Spleen (tissue), 11 donors: Measurements from ENCODE around the gene ST3GAL4. TPM values are rescaled to one million over a fixed set of nuclear protein-coding genes. Genes with fewer than 3 reads are reported as not detected.

Experiments used
- DNase-seq: peaks from one replicate; pipeline ENCODE4 v3.0.0-alpha.2; 2020
- H3K27ac ChIP-seq, 8 donors: fragments of 200-600 bp; sonication (generic) in 7 of 8; 1 replicate in 4 of 8; 2 replicates in 4 of 8; pipeline versions ENCODE4 v1.5.0 to v1.8.0; 2016 to 2021; ENCODE audit warnings: inconsistent platforms in 4 of 8, mild to moderate bottlenecking in 4 of 8, moderate library complexity in 1 of 8
- H3K27me3 ChIP-seq, 7 donors: fragments of 200-600 bp; sonication (generic) in 6 of 7; replicated peaks in 1 of 7; 1 replicate in 4 of 7; 2 replicates in 3 of 7; pipeline versions ENCODE4 v1.5.0 to v1.8.0; 2016 to 2021; ENCODE audit warnings: inconsistent platforms in 3 of 7, mild to moderate bottlenecking in 1 of 7
- H3K36me3 ChIP-seq, 6 donors: fragments of 200-600 bp; sonication (generic) in 5 of 6; 1 replicate in 4 of 6; 2 replicates in 2 of 6; pipeline versions ENCODE4 v1.5.0 to v1.8.0; 2016 to 2021; ENCODE audit warnings: inconsistent platforms in 2 of 6
- H3K4me1 ChIP-seq, 6 donors: fragments of 200-600 bp; sonication (generic) in 5 of 6; 1 replicate in 3 of 6; 2 replicates in 3 of 6; pipeline versions ENCODE4 v1.5.0 to v1.8.0; 2016 to 2021; ENCODE audit warnings: inconsistent platforms in 3 of 6
- H3K4me3 ChIP-seq, 8 donors: fragments of 200-600 bp; sonication (generic) in 7 of 8; 1 replicate in 4 of 8; 2 replicates in 4 of 8; pipeline versions ENCODE4 v1.5.0 to v1.8.0; 2016 to 2021; ENCODE audit warnings: inconsistent platforms in 4 of 8, mild to moderate bottlenecking in 4 of 8, moderate library complexity in 2 of 8
- H3K9me3 ChIP-seq, 8 donors: fragments of 200-600 bp; sonication (generic) in 7 of 8; 1 replicate in 4 of 8; 2 replicates in 4 of 8; pipeline versions ENCODE4 v1.5.0 to v1.8.0; 2016 to 2021; ENCODE audit warnings: inconsistent platforms in 4 of 8
- CTCF ChIP-seq, 11 experiments: fragments of 200-600 bp in 7 of 11; fragments of 450-650 bp in 4 of 11; sonication (generic) in 4 of 11; IDR thresholded peaks in 8 of 11; conservative IDR thresholded peaks in 3 of 11; 1 replicate in 7 of 11; 2 replicates in 4 of 11; pipeline versions ENCODE4 v1.4.0 to v1.8.0; 2016 to 2021; ENCODE audit warnings: antibody characterized with exemption in 11 of 11, inconsistent platforms in 4 of 11, mild to moderate bottlenecking in 1 of 11
- POLR2A ChIP-seq, 3 donors: fragments of 450-650 bp; IDR thresholded peaks; one replicate each; pipeline ENCODE4 v1.5.1; 2017; ENCODE audit warnings: antibody characterized with exemption in 3 of 3, mild to moderate bottlenecking in 1 of 3
- POLR2AphosphoS5 ChIP-seq, 3 donors: sonication (generic); formaldehyde crosslinking; IDR thresholded peaks; one replicate each; pipeline ENCODE4 v1.5.1; 2017; ENCODE audit warnings: antibody characterized with exemption in 3 of 3
- WGBS, 5 donors: extraction: QIAGEN DNeasy Blood & Tissue Kit in 3 of 5; methylation state at CpG; one replicate each; pipeline versions ENCODE4 v1.1.5 to v1.1.7; 2013 to 2018; 5-methylcytosine and 5-hydroxymethylcytosine counted together
- intact Hi-C: fragments of 100-400 bp; cut with DNase I; formaldehyde crosslinking; loops from one replicate; pipeline ENCODE4 v1.15.0; 2023; ENCODE audit warnings: low total_unique reads
- polyA plus RNA-seq, 3 donors: library from polyadenylated mRNA; stranded (reverse); fragments of 200-250 nt; gene quantifications; one replicate each; pipeline ENCODE4 v1.2.1, GENCODE V29; 2013
- total RNA-seq, 7 donors: library from RNA; depleted of rRNA in 3 of 7; stranded (reverse); fragments of >200 nt in 3 of 7; fragmentation: NEBNext Ultra II Directional in 4 of 7; extraction: Animal tissue kit (Norgen Biotek cat#: 25700) in 4 of 7; gene quantifications; one replicate each; pipeline versions ENCODE4 v1.1.0 to v1.2.1, GENCODE V29; 2016 to 2021
- donor health status: healthy with polysubstance abuse.
- donor health status: DM: no; HTN: no; CAD: no; lungs with moderate emphysema.
- donor health status: DM: no; HTN: no; CAD: no.
- donor health status: Bipolar disorder and iron deficiency.
- donor health status: healthy.
- donor health status: DM: no; HTN: no; CAD: no.
- donor health status: DM: yes; HTN: yes; CAD: no.

Gene ST3GAL4
- total and polyA plus RNA-seq, 10 donors: 12.8 to 102 (median 47.4) TPM

- no peaks in the 10 kb centered on the region for H3K9me3 ChIP-seq
- H3K4me1 ChIP-seq: peaks cover 22 to 59% (median 44%) of the 10 kb centered on the region in 6 donors
- H3K36me3 ChIP-seq: peaks cover 0 to 66% (median 23%) of the 10 kb centered on the region in 6 donors
- H3K4me3 ChIP-seq: no peak overlapping the region
- 80 to 90% (median 80%) methylated on average over 5 to 9 of the region's 9 CpGs for WGBS, 5 donors
- H3K27ac ChIP-seq: peak overlapping the region; percentile 20 to 87 (median 80)
- peak; percentile 65 for DNase-seq
- H3K27me3 ChIP-seq: peaks cover 0 to 6% (median 0%) of the 10 kb centered on the region in 7 donors
- TF ChIP-seq CTCF (IDR thresholded peaks at IDR 0.05 in 8 of 11, conservative IDR thresholded peaks at IDR 0.05 in 3 of 11): no peak
- TF ChIP-seq POLR2AphosphoS5 (IDR thresholded peaks at IDR 0.05): peak in 1 of 3 donors; percentile 15
- intact Hi-C loops: no loop called here
Measured at GRCh38 chr11:126413843-126414405, 58.4 kb downstream of the ST3GAL4 start.

GRCh38 chr11:126414615-126415014 is 59.1 kb downstream of the ST3GAL4 start:
- TF ChIP-seq POLR2AphosphoS5 (IDR thresholded peaks at IDR 0.05) (no peak), CTCF (IDR thresholded peaks at IDR 0.05 in 8 of 11, conservative IDR thresholded peaks at IDR 0.05 in 3 of 11) (no peak), POLR2A (IDR thresholded peaks at IDR 0.05) (no peak)
- Histone ChIP-seq H3K4me1 (peaks cover 22 to 66% (median 47%) of the 10 kb centered on the region in 6 donors), H3K27me3 (peaks cover 0 to 6% (median 0%) of the 10 kb centered on the region in 7 donors), H3K36me3 (peaks cover 0 to 59% (median 16%) of the 10 kb centered on the region in 6 donors), H3K4me3 (no peak overlapping the region), H3K9me3 (no peaks in the 10 kb centered on the region), H3K27ac (peak overlapping the region; percentile 20 to 87 (median 80))
- no peak for DNase-seq
- 63 to 82% (median 72%) methylated on average over 5 of the region's 5 CpGs for WGBS, 5 donors
- intact Hi-C loops: no loop called here

- intact Hi-C loops: no loop called here
- 32 to 76% (median 64%) methylated on average over 7 of the region's 7 CpGs for WGBS, 5 donors
- peaks cover 0 to 54% (median 15%) of the 10 kb centered on the region in 6 donors for H3K36me3 ChIP-seq
- peaks cover 0 to 6% (median 0%) of the 10 kb centered on the region in 7 donors for H3K27me3 ChIP-seq
- TF ChIP-seq CTCF (IDR thresholded peaks at IDR 0.05 in 8 of 11, conservative IDR thresholded peaks at IDR 0.05 in 3 of 11) (no peak), POLR2AphosphoS5 (IDR thresholded peaks at IDR 0.05) (peak in 1 of 3 donors; percentile 73)
- H3K4me3 ChIP-seq: no peak overlapping the region
- H3K4me1 ChIP-seq: peaks cover 22 to 71% (median 51%) of the 10 kb centered on the region in 6 donors
- no peak for DNase-seq
- H3K9me3 ChIP-seq: no peaks in the 10 kb centered on the region
- peak overlapping the region in 7 of 8 donors; percentile 72 to 87 (median 80) for H3K27ac ChIP-seq
Measured at GRCh38 chr11:126415128-126415527, 59.6 kb downstream of the ST3GAL4 start.

- WGBS, 5 donors: 78 to 90% (median 79%) methylated on average over 14 to 19 of the region's 19 CpGs
- Histone ChIP-seq H3K36me3 (peaks cover 0 to 47% (median 13%) of the 10 kb centered on the region in 6 donors), H3K9me3 (no peaks in the 10 kb centered on the region), H3K4me3 (peak overlapping the region in 3 of 8 donors; percentile 39 to 72 (median 41)), H3K4me1 (peaks cover 22 to 77% (median 54%) of the 10 kb centered on the region in 6 donors), H3K27ac (peak overlapping the region; percentile 72 to 87 (median 80)), H3K27me3 (peaks cover 0 to 6% (median 0%) of the 10 kb centered on the region in 7 donors)
- intact Hi-C loops: no loop called here
- no peak for DNase-seq
- peak; percentile 68 to 72 (median 70) for TF ChIP-seq POLR2AphosphoS5 (IDR thresholded peaks at IDR 0.05)
- no peak for TF ChIP-seq CTCF (IDR thresholded peaks at IDR 0.05 in 8 of 11, conservative IDR thresholded peaks at IDR 0.05 in 3 of 11)
- TF ChIP-seq POLR2A (IDR thresholded peaks at IDR 0.05): no peak
Measured at GRCh38 chr11:126415669-126416420, 60.4 kb downstream of the ST3GAL4 start.
